Thoracic aorta endothelial cell (primary cell): Measurements from ENCODE around the gene OR51A7. TPM values are rescaled to one million over a fixed set of nuclear protein-coding genes. Genes with fewer than 3 reads are reported as not detected.

Experiments
- total RNA-seq: library from RNA; depleted of rRNA; stranded (reverse); fragments of >200 nt; gene quantifications from 2 replicates; pipeline ENCODE4 v1.2.3, GENCODE V29; 2012

OR51A7 gene
- not detected in 2 replicates for total RNA-seq

GRCh38 chr11:4903484-4903883 is at the start of gene OR51A7:
TSS of gene OR51A7 (plus strand) at chr11:4903783. CDS start at chr11:4907370, 3,587 bp downstream.

GRCh38 chr11:4881860-4882500 is 21.6 kb upstream of the OR51A7 start, which contains the start of gene OR51T1:
TSS of gene OR51T1 (plus strand) at chr11:4881900. CDS start at chr11:4881900, 0 bp downstream.

GRCh38 chr11:4919250-4919649 is 15.7 kb downstream of the OR51A7 start, which contains the start of gene OR51G2:
TSS of gene OR51G2 (minus strand) at chr11:4919350. CDS start at chr11:4915663, 3,687 bp downstream.

GRCh38 chr11:4924239-4924638 is 20.7 kb downstream of the OR51A7 start, which contains the start of gene OR51G1:
TSS of gene OR51G1 (minus strand) at chr11:4924339. CDS start at chr11:4924339, 0 bp downstream.

GRCh38 chr11:4947505-4947904 is 43.9 kb downstream of the OR51A7 start, which contains the start of gene OR51A4:
TSS of gene OR51A4 (minus strand) at chr11:4947605. CDS start at chr11:4947100, 505 bp downstream.

GRCh38 chr11:4955613-4956012 is 52.0 kb downstream of the OR51A7 start, which contains the start of gene OR51A2:
TSS of gene OR51A2 (minus strand) at chr11:4955713. CDS start at chr11:4955713, 0 bp downstream.

Other genes starting within 250 kb of the OR51A7 start
- not detected in 2 replicates for gene OR51E2, start 205.9 kb upstream of the OR51A7 start, total RNA-seq
- not detected in 2 replicates for gene MMP26, start 199.0 kb upstream of the OR51A7 start, total RNA-seq
- not detected in 2 replicates for gene OR51F1, start 133.8 kb upstream of the OR51A7 start, total RNA-seq
- not detected in 2 replicates for gene OR52R1, start 99.4 kb upstream of the OR51A7 start, total RNA-seq
- gene OR51F2, start 82.5 kb upstream of the OR51A7 start, total RNA-seq: not detected in 2 replicates
- not detected in 2 replicates for gene OR51S1, start 54.6 kb upstream of the OR51A7 start, total RNA-seq
- not detected in 2 replicates for gene OR51T1, start 21.9 kb upstream of the OR51A7 start, total RNA-seq
- gene OR51G2, start 15.6 kb downstream of the OR51A7 start, total RNA-seq: not detected in 2 replicates
- not detected in 2 replicates for gene OR51G1, start 20.6 kb downstream of the OR51A7 start, total RNA-seq
- not detected in 2 replicates for gene OR51A4, start 43.8 kb downstream of the OR51A7 start, total RNA-seq
- gene OR51A2, start 51.9 kb downstream of the OR51A7 start, total RNA-seq: not detected in 2 replicates
- gene OR51L1, start 91.1 kb downstream of the OR51A7 start, total RNA-seq: not detected in 2 replicates
- not detected in 2 replicates for gene OR52J3, start 142.7 kb downstream of the OR51A7 start, total RNA-seq
- gene OR52E2, start 155.8 kb downstream of the OR51A7 start, total RNA-seq: not detected in 2 replicates
- gene OR52E1, start 165.8 kb downstream of the OR51A7 start, total RNA-seq: not detected in 2 replicates
- not detected in 2 replicates for gene OR52A5, start 234.6 kb downstream of the OR51A7 start, total RNA-seq